Hematopoietic multipotent progenitor cell treated with erythropoietin and hydrocortisone succinate and interleukin-3 and kit ligand, for 6 days (in vitro differentiated cells): ENCODE measurements around the gene VSIR.

Source experiments
- DNase-seq: peaks from one replicate; pipeline ENCODE4 v3.0.0-alpha.2; 2015

Gene VSIR

DNA sequence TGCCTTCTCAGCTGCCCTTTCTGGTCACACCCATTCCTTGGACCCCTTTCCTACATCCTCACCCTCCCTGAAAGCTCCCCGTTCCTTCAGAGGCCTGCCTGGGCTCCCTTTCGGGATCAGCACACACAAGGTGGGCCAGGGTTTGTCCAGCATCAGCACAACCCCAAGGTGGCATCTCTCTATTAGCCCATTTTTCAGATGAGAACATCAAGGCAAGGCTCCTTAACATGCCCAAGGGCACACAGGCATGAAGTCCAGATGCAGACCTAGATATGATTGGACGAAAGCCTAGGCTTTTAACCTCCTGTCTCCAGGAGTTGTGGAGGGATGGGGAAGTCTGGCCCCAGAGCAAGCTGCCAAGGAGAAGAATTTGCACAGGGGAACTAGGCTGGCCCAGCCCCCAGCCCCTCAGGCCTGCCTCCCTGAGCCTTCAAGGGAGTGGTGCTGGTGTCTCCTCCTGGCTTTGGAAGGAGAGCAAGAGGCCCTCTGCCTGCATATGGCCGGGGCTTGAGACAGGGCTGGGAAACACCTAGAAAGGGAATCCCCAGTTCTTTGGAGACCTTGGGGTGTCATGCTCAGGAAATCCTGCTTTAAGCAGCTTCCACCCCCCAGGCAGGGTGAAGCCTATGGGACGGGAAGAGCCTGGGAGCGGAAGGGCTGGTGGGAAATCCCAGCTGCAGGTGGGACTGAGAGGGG, 9.0 kb upstream of the VSIR start:
- DNase-seq, result no peak

DNA sequence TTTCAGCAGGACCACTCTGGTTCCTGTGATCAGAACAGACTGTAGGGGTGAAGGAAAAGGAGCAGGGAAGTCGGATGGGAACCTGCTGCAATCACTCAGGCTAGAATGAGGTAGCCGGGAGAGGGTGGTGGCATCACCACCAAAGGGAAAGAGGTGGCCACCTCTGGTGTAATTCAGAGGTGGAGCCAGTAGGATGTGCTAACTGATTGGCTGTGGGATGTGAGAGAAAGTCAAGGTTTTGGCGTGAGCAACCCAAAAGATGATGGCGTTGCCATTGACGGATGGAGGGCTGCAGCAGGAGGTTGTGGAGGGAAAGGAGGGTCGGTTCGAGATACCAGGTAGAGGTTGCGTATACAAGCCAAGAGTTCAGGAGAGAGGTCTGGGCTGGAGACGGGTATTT, 7.4 kb upstream of the VSIR start:
- DNase-seq, result no peak

DNA sequence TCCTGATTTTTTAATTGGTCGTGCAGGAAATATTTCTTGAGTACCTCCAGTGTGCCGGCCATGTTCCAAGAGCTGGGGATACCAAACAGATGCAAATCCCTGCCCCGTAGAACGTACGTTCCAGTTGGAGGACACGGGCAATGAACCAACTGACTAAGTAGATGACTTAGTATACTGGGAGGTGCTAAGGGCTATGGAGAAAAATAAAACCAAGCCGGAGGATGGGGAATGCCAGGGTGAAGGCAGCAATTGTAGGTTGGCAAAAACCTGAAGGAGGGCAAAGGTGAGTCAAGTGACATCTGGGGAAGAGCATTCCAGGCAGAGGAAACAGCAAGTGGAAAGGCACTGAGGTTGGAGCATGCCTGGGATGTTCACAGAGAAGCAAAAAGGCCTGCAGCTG, 6.8 kb upstream of the VSIR start:
- DNase-seq, result no peak

DNA sequence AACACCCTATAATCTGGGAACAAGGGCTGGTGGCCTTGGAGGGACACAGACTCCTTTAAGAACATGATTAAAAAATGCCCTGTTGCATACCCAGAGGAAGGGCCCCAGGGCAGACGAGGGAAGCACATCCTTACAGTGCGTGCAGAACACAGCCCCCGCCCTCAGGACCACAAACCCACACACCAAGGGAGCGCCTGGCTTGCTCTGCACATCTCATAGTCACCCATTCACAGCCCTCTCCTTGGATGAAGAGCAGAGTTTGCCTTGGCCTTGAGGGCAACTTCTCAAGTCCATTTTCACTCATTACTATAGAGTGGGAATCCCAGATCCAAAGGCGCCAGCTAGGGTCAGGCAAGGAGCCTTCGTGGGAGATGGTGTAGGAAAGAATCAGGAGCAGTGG, 6.3 kb upstream of the VSIR start:
- no peak for DNase-seq

DNA sequence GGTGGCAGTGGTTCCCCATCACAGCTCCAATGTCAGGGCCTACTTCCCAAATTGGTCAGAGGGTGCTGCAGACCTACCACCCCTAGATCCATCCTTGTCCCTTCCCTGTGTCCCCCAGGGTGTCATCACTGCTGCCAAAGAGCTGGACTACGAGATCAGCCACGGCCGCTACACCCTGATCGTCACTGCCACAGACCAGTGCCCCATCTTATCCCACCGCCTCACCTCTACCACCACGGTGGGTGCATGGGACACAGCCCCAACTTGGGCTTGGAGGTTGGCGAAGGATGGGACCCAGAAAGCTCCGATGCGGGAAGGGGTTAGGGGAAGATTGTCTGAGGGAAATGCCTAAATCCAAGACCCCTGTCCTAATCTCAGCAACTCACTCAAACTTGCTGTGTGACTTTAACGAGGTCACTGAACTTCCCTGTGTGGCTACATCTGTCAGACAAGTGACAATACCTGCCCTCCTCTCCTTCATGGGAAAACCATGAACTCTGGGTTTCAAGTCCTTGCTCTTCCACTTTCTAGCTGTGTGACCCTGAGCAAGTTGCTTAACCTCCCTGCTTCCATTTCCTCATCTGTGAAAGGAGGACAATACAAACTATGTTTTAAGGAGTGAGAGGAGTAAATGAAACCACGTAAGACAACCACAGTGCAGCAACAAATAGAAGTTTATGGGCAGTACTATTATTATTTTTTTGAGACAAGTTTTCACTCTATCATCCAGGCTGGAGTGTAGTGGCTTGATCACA, 4.9 kb upstream of the VSIR start:
- DNase-seq, result no peak

DNA sequence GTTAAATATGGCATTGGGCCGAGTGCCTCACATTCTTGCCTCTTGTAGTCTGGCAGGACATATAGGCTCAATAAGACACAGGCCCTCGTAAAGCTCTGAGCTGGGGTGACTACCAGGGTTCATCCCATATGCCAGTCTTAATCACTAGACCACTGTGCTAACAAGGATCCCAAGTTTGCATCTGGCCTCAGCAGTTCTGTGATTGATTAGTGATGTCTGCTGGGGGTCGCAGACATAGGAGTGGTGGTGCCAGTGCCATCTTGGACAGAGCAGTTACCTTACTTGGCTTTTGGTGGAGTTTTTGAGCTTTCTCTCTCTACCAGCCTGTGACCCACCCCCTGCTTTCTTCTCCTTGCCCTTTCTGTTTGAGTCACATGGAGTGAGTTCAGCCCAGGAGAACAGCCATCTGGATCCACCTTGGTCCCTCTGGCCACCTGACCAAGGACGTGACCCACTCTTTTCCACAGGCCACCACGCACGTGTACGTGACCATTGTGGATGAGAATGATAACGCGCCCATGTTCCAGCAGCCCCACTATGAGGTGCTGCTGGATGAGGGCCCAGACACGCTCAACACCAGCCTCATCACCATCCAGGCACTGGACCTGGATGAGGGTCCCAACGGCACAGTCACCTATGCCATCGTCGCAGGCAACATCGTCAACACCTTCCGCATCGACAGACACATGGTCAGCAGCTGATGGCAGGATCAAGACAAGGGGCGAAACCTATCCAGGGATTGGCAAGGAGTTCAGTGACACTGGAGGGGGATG, 4.1 kb upstream of the VSIR start:
- DNase-seq, result no peak

DNA sequence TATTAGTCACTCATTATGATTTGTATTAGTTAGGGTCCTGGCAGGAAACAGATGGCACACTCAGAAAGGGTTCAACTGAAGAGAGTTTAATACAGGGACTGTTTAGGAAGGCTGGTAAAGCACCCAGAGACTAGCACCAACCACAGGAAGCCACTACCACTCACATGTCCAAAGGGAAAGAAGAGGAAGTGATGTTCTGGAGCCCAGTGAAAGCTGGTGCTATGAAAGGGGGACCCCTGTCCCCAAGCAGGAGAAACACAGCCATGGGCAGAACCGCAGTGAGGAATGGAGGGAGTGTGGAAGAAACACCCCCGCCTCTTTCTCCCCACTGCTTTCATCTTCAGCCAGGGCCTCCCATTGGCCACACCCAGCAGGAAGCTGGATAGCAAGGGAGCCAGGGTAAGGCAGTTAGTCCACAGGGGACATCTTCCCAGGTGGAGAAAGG, 3.2 kb upstream of the VSIR start:
- peak; percentile 58 for DNase-seq

DNA sequence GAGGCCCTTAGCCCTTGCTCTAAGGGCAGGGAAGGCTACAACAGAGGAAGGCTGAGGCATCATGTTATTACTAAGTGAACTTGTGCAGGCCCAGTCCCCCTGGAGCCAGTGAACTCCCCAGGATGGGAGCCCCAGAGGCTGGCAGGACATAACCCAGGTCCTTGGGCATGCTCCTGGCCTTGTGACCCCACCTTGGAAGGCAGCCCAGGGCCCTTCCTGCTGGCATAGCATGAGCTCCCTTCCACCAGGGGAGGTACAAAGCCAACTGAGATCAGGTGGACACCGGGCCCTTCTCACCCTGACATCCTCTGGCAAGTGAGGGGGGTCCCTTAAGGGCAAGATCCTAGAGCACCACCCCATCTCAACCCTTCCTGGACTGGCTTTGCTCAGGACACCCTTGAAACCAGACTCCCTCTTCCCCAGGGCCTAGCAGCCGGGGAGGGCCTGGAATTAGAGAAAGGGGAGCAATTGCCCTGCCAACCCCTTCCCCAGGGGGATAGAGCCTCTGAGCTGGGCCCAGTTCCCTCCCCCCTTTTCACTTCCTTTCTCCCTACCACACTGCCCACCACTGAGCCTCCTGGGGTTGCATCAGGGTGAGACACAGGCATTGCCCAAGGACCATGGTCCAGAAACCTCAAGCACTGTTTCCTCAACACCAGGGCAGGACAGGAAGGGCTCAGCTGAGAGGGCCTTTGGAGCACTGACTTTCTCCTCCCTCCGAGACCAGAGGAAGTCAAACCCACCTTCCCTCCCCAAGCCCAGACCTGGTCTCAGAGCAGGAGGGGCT, 1.8 kb upstream of the VSIR start:
- peak; percentile 79 for DNase-seq

DNA sequence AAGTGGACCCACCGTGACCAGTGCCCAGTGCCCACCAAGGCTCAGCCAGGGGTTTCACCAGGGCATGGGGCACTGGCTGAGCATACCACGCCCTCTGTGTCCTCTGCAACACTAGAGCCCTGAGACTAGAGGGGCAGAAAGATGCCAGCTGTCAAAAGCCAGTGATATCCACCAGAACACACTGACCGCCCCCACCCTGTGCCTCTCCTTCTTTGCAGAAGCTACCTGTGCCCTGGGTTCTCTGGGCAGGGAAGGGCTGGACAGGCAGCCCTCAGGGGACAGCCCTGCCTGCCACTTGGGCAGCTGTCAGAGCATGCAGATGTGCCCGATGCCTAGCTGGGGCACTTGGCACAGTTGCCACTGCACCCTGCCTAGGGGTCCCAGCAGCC, 494 bp downstream of the VSIR start:
- peak; percentile 43 for DNase-seq

DNA sequence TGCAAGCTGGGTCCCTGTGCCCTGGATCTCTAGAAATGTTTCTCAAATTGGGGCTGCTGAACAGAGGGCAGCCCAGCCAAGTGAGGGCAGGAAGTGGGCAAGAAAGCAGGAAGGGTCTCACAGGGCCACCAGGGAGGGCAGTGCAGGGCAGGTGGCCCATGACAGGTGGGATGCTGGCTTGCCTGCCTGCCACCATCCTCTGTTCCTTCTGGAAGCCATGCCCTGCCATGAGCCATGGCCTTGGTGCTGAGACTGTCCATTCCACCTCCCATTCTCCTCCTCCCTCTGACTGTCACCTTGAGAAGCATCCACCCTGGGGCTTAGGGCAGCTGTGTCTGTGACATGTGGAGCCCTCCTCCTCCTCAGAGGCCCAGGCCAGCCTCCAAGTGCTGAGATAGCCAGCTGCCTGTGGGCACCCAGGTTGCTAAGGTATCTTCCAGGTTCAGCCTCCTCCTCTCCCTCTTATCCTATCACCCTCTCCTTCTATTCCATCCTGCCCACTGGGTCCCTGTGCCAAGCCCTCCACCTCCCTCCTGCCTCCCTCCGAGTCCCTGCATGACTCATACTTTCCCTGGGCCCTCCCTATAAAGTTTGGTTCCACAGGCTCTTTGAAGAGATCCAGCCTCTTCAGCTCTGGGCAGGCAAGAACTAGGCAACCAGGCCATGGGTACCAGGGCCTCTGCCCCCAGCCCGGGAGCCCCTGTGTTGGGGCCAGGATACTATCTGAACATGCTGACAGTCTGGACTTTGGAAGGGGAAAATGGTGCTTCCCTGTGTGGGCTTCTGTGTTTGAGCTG, 1.3 kb downstream of the VSIR start:
- DNase-seq, result peak; percentile 82

DNA sequence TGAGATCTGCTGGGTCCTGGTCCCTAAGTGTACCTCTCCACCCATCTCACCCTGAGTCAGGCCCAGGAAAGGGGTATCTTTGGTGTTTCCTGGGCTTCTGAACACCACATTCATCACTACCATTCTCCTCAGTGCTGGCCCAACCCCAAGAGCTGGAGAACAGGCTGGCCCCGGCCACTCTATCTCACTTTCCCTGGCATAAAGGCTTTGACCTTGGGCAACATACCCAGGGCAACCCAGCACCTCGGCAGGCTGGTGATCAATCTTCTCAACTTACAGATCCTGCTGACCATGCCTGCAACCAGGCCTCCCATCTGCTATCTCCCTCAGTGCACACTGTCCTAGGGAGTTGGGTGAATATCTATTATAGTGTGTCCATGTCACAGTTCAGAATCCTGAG, 2.1 kb downstream of the VSIR start:
- DNase-seq, result peak; percentile 22

DNA sequence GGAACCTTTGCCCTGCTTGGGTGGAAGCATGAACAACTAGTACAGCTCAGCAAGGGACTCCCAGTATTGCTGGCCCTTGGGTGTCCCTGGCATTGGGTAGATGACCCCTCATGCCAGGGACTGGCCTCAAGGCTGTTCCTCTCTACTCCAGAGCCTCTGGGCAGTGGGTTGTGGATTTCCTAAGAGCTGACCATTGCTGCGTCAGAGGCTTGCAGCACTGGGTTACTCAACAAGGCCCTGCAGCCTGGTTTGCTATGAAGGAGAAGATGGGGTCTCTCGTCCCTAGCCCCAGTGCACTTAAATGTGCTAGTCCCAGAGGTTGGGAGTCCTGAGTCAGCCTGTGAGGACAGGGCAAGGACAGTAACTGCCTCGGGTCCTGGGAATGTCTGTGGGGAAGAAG, 2.5 kb downstream of the VSIR start:
- DNase-seq, result peak; percentile 29

DNA sequence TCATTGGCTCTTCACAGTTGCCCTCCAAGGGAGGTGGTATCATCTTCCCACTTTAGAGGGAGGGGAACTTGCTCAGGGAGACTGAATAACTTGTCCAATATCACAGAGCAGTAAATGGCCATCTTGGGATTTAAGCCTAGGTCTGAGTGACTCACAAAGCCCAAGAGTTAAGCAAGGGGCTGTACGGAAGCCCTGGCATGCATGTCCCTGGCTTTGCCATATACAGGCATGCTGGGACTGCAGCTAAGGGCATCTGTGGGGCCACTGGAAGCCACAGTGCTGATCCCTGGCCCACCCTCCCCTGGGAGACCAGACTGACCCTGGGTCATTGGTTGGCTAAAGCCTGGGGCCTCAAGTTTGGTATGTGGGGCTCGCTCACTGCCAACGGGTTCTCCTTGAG, 3.1 kb downstream of the VSIR start:
- no peak for DNase-seq

DNA sequence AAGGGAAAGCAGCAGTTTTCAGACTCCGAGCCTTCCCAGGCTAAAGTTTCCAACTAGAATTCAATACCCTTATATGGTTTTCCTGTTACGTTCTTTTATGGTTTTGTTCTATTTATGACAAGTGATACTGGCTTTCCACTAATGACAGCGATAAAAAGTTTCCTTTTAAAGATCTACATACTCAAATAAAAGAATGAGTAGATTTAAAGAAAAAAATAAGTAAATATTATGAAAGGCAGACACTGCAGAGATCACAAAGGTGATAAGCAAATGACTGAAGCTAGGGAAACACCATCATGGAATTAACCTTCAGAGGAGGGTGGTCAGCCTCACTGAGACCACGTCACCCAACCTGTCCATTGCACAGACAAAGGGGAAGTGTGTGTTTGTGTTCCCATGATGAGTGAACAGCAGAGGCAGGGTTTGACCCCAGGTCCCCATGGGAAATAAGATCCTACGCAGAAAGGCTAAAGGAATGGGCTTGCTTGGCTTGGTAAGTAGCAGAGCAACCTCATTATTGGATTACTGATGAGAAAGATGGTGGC, 4.0 kb downstream of the VSIR start:
- no peak for DNase-seq

DNA sequence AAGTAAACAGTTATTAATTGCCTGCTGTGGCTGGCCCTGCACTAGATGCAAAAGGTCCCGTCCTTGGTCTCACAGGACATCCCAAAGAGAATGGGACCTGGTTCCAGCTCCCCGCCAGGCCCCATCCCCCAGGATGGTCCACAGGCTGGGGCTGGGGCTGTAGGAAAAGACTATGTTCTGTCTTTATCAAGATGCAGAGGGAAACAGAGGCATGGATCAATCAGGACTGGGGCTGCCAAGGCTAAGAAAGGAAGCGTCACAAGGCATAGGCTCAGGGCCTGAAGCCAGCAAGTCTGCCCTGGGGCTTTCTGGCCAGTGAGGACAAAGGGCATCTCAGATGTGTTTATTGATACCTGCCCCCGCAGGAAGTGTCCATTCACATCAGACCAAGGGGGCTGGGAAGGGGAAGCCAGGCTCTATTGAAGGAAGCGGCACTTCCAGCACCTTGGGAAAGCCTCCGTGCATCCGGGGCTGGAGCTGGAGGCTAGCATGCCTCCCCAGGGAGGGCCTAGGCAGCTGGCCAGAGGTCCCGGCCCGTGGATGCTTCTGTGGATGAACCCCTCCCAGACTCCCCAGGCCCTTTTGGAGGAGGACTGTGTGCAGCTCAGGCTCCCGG, 5.8 kb downstream of the VSIR start:
- DNase-seq, result no peak

DNA sequence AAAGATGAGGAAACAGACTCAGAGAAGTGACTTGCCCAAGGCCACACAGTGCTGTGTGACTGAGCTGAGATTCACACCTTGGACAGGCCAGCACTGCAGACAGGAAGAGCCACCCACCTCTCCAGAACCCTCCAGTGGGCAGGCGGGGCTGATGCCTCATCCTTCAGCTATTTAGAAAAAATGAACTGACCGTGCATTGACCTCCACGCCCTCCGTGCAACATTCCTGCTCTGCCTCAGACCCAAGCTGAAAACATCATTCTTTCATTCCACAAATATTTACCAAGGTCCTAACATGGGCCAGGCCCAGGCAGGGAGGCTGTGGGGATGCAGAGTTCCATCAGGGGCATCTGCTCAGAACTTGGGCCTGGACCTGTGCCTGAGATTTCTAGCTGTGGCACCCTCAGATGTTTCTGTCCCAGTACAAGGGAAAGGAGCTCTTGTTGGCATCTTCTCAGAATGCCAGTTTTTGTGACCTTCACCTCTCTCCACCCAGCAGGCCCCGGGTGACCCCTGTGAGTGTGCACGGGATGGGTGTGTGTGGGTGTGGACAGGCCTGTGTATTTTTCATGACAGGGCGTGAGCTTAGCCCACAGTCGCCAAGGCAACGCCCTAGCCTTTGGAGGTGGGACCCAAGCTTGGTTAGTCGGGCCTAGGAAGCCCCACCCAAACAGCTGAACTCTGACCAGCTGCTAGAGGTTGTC, 6.5 kb downstream of the VSIR start:
- peak; percentile 93 for DNase-seq

DNA sequence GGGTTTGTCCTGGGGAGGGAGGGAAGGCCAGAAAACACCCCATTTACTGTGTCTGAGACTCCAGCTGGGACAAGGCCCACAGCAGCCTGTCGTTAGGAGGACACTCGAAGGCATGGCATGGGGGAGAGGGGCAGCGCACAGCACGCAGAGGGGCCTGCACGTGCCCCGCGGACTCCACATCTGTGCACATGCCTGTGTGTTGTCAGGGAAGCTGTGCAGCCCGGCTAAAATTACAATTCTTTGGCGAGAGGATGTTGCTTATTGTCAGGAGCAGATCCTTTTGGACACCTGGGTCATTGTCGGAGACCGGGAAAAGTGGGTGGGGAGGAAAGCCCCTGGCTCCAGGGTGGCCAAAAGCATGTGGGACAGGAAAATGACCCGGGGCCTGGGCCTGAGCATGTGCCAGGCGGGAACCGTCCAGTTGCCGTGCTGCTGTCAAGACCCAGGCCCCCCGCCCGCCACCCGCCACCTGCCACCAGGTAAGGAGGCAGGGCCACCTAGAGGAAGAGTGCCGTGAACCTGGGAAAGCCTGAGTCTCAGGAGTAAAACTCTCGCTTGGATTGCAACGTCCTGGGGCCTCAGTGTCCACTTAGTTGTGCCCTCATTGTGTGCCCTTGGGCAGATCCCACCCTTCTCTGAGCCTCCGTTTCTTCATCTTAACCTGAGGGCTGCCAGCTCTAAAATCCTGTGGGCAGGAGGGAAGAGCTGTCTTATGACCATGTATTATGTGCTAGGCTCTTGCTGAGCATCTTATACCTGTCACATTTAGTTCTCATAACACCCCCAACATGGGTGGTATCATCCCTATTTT, 7.2 kb downstream of the VSIR start:
- DNase-seq, result no peak

DNA sequence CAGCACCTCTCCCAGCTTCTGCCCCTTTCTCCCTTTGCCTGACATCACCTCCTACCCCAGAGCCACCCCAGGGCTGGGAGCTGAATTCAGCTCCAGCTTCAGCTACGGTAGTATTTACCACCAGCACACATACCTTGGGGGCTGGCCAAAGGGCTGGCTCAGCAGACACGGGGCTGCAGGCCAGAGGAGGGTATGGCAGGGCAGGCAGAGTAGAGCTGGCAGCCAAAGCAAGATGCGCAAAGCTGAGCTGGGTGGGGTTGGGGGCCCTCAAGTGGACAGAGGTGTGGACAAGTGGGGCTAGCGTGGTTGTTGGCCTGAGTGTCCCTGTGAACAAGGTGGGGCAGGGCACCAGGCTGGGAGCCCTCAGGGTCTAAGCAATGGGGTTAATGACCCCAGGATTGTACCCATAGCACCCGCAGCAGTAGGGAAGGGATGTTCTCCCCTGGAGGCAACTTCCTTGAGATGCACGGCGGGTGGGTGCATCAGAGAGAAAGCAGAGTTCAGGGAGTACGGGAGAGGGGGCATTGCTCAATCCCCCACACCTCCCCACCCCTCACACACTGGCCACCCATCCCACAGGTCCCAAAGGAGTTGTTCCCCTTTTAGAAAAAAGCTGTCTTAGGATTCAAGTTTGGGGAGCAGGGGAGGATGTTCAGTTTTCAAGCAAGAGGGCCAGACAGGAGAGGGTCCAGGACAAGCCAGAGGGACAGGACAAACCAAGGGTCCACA, 8.0 kb downstream of the VSIR start:
- DNase-seq, result no peak
